OCI-LY1 (cell line): ENCODE results near the gene DRD4.

Experiments
- H2AFZ ChIP-seq: fragments of 200-600 bp; sonication (generic), shearing (Covaris generic); 2 replicates; pipeline ENCODE4 v1.6.0; 2014; ENCODE audit warnings: antibody characterized with exemption, mild to moderate bottlenecking, low read length
- H3F3A ChIP-seq: fragments of 200-600 bp; sonication (generic), shearing (Covaris generic); 2 replicates; pipeline ENCODE4 v1.6.0; 2014; ENCODE audit warnings: mild to moderate bottlenecking, antibody characterized with exemption, low read length, moderate library complexity; ENCODE audit not compliant: insufficient read depth
- H3K27ac ChIP-seq: fragments of 200-600 bp; sonication (generic); 2 replicates; pipeline ENCODE4 v1.5.1; 2014; ENCODE audit warnings: low read length, mixed run types, mild to moderate bottlenecking, low read depth; ENCODE audit not compliant: poor library complexity, severe bottlenecking
- H3K27me3 ChIP-seq: fragments of 200-600 bp; sonication (generic); 2 replicates; pipeline ENCODE4 v1.6.0; 2014; ENCODE audit warnings: antibody characterized with exemption, mild to moderate bottlenecking, low read length, moderate library complexity; ENCODE audit not compliant: insufficient read depth
- H3K36me3 ChIP-seq: fragments of 200-600 bp; sonication (generic); 2 replicates; pipeline ENCODE4 v1.6.1; 2014; ENCODE audit warnings: mild to moderate bottlenecking, antibody characterized with exemption, low read length, moderate library complexity, mixed read lengths; ENCODE audit not compliant: insufficient read depth
- H3K4me1 ChIP-seq: fragments of 200-600 bp; sonication (generic); 2 replicates; pipeline ENCODE4 v1.5.1; 2014; ENCODE audit warnings: mild to moderate bottlenecking, low read length, moderate library complexity; ENCODE audit not compliant: insufficient read depth, severe bottlenecking
- H3K4me2 ChIP-seq: fragments of 200-600 bp; sonication (generic), shearing (Covaris generic); 2 replicates; pipeline ENCODE4 v1.6.1; 2014; ENCODE audit warnings: low read length
- H3K4me3 ChIP-seq: fragments of 200-600 bp; sonication (generic); 2 replicates; pipeline ENCODE4 v1.5.1; 2014; ENCODE audit warnings: low read length, low read depth, mild to moderate bottlenecking, mixed read lengths; ENCODE audit not compliant: poor library complexity, severe bottlenecking
- H3K79me2 ChIP-seq: fragments of 200-600 bp; shearing (Covaris generic); 2 replicates; pipeline ENCODE4 v1.6.1; 2016; ENCODE audit warnings: mixed run types, low read length, mixed read lengths; ENCODE audit not compliant: insufficient read depth
- H3K9ac ChIP-seq: fragments of 200-600 bp; sonication (generic), shearing (Covaris generic); 2 replicates; pipeline ENCODE4 v1.6.1; 2014; ENCODE audit warnings: mild to moderate bottlenecking, low read length, mixed read lengths
- H3K9me2 ChIP-seq: fragments of 200-600 bp; sonication (generic), shearing (Covaris generic); 2 replicates; pipeline ENCODE4 v1.6.1; 2014; ENCODE audit warnings: low read depth, mild to moderate bottlenecking, low read length, mixed read lengths
- H3K9me3 ChIP-seq: fragments of 200-600 bp; shearing (Covaris generic); 2 replicates; pipeline ENCODE4 v1.6.1; 2014; ENCODE audit warnings: low read length, mixed read lengths
- H4K20me1 ChIP-seq: fragments of 200-600 bp; sonication (generic), shearing (Covaris generic); 2 replicates; pipeline ENCODE4 v1.6.0; 2016; ENCODE audit warnings: mild to moderate bottlenecking, low read length; ENCODE audit not compliant: insufficient read depth
- CTCF ChIP-seq: fragments of 200-600 bp; sonication (generic), shearing (Covaris generic); IDR thresholded peaks from 2 replicates; pipeline ENCODE4 v1.5.1; 2017; ENCODE audit warnings: mild to moderate bottlenecking, antibody characterized with exemption, low read length, moderate library complexity, mixed read lengths
- EZH2 ChIP-seq: fragments of 200-600 bp; sonication (generic), shearing (Covaris generic); IDR thresholded peaks from 2 replicates; pipeline ENCODE4 v1.8.0; 2017; ENCODE audit warnings: borderline replicate concordance, mixed run types, mild to moderate bottlenecking, antibody characterized with exemption, low read length, moderate library complexity, mixed read lengths

DRD4 gene

GRCh38 chr11:623349-623869, 13.7 kb upstream of the DRD4 start:
- Histone ChIP-seq H2AFZ (no peak overlapping the region), H3F3A (no peaks in the 10 kb centered on the region), H3K9me3 (no peaks in the 10 kb centered on the region), H3K27ac (no peak overlapping the region), H3K4me2 (no peak overlapping the region), H3K36me3 (peaks cover 8% of the 10 kb centered on the region; the same call in 1 of the 2 replicates), H3K79me2 (no peaks in the 10 kb centered on the region), H3K9ac (no peak overlapping the region), H4K20me1 (no peaks in the 10 kb centered on the region), H3K4me3 (no peak overlapping the region), H3K4me1 (peaks cover 5% of the 10 kb centered on the region), H3K27me3 (0 out of 2 replicates have a peak, but pooled peaks cover 3% of the 10 kb centered on the region), H3K9me2 (no peaks in the 10 kb centered on the region)
- TF ChIP-seq CTCF (no peak), EZH2 (no peak)

GRCh38 chr11:623999-624704, 12.9 kb upstream of the DRD4 start:
- Histone ChIP-seq H3K4me3 (no peak overlapping the region), H3K4me2 (no peak overlapping the region), H3K27me3 (0 out of 2 replicates have a peak, but pooled peaks cover 3% of the 10 kb centered on the region), H3K27ac (no peak overlapping the region), H3K9me3 (no peaks in the 10 kb centered on the region), H3K4me1 (peaks cover 13% of the 10 kb centered on the region), H3K36me3 (peaks cover 8% of the 10 kb centered on the region; the same call in 1 of the 2 replicates), H3K9ac (no peak overlapping the region), H3F3A (no peaks in the 10 kb centered on the region), H4K20me1 (no peaks in the 10 kb centered on the region), H2AFZ (no peak overlapping the region), H3K9me2 (no peaks in the 10 kb centered on the region), H3K79me2 (no peaks in the 10 kb centered on the region)
- TF ChIP-seq EZH2 = no peak

GRCh38 chr11:624705-625635, 12.1 kb upstream of the DRD4 start, which contains the start of gene CDHR5:
CDHR5 (minus strand) TSS chr11:624955; CDS start chr11:624902, 53 bp downstream.
- H3K4me1 ChIP-seq = peaks cover 18% of the 10 kb centered on the region
- H3K4me2 ChIP-seq = no peak within 1 kb of the TSS
- H3K79me2 ChIP-seq = no peaks in the 10 kb centered on the region
- H3K4me3 ChIP-seq = no peak within 1 kb of the TSS
- no peak for TF ChIP-seq EZH2
- TF ChIP-seq CTCF = no peak
- 0 out of 2 replicates have a peak, but pooled peaks cover 3% of the 10 kb centered on the region for H3K27me3 ChIP-seq
- no peak within 1 kb of the TSS for H3K9ac ChIP-seq
- no peaks in the 10 kb centered on the region for H3K9me2 ChIP-seq
- H3K27ac ChIP-seq = no peak within 1 kb of the TSS
- no peaks in the 10 kb centered on the region for H3F3A ChIP-seq
- H3K36me3 ChIP-seq = peaks cover 8% of the 10 kb centered on the region; the same call in 1 of the 2 replicates
- no peaks in the 10 kb centered on the region for H3K9me3 ChIP-seq
- no peak within 1 kb of the TSS for H2AFZ ChIP-seq
- H4K20me1 ChIP-seq = no peaks in the 10 kb centered on the region
